T-helper 1 cell treated with Interleukin-12 subunit alpha and Interleukin-12 subunit beta and Interleukin-4 antibody, amounts not matched to agents 30 μg/mL and 1 μg/mL, for 36 hours (primary cell): Measurements from ENCODE around the gene EPS15.
"Not testable (repeated sequence)": the region's sequence is repeated elsewhere in the genome, so short reads cannot be mapped to it uniquely, and the experiment has no call there.

ENCODE experiments used
- H3K27ac Mint-ChIP-seq: one replicate; pipeline ENCODE4 v1.8.0; 2021; ENCODE audit warnings: mild to moderate bottlenecking, mixed read lengths
- H3K27me3 Mint-ChIP-seq: one replicate; pipeline ENCODE4 v1.8.0; 2021; ENCODE audit warnings: low read depth, mixed read lengths
- H3K36me3 Mint-ChIP-seq: one replicate; pipeline ENCODE4 v1.8.0; 2021; ENCODE audit warnings: low read depth, mixed read lengths
- H3K4me1 Mint-ChIP-seq: one replicate; pipeline ENCODE4 v1.8.0; 2021; ENCODE audit warnings: low read depth, mixed read lengths
- H3K4me3 Mint-ChIP-seq: one replicate; pipeline ENCODE4 v1.8.0; 2021; ENCODE audit warnings: mild to moderate bottlenecking, moderate library complexity, mixed read lengths
- H3K9me3 Mint-ChIP-seq: one replicate; pipeline ENCODE4 v1.8.0; 2021; ENCODE audit warnings: mixed read lengths

The EPS15 gene

DNA sequence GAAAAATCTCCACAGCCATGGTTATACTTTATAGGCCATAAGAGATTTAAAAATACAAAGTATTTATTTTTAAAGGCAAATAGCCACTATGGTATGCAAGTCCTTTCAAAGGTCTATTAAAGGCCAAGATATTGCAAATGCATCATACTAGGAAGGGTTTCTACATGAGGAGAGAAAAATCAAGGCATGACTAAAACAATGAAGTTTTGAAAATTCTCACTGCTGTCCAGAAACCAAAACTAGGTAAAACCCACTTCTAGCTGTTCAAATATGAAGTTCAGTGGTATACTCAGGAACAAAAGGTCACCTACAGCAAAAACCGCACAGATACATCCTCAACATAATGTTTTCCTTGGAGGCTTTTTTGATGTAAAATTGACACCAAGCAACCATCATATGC is 75.0 kb downstream of the EPS15 start:
- no peaks in the 10 kb centered on the region for H3K27me3 Mint-ChIP-seq
- peaks cover 14% of the 10 kb centered on the region for H3K4me1 Mint-ChIP-seq
- no peak overlapping the region for H3K27ac Mint-ChIP-seq

DNA sequence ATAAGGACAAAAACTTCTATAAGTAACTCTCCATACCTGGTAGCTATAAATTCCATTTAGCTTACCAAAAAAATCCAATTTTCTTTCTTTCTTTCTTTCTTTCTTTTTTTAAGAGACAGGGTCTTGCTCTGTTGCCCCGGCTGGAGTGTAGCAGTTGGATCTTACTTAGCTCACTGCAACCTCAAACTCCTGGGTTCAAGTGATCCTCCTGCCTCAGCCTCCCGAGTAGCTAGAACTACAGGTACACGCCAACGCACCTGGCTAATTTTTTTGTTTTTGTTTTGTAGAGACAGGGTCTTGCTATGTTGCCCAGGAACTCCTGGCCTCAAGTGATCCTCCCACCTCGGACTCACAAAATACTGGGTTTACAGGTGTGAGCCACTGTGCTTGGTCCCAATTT is 75.5 kb downstream of the EPS15 start:
- no peak overlapping the region for H3K4me3 Mint-ChIP-seq
- peaks cover 24% of the 10 kb centered on the region for H3K36me3 Mint-ChIP-seq
- no peak overlapping the region for H3K27ac Mint-ChIP-seq
- H3K27me3 Mint-ChIP-seq = no peaks in the 10 kb centered on the region
- H3K4me1 Mint-ChIP-seq = peaks cover 19% of the 10 kb centered on the region
- H3K9me3 Mint-ChIP-seq = no peaks in the 10 kb centered on the region

More for the DNA sequence above, 75.0 kb downstream of the EPS15 start:
- Mint-ChIP-seq H3K36me3 (peaks cover 21% of the 10 kb centered on the region), H3K9me3 (no peaks in the 10 kb centered on the region), H3K4me3 (no peak overlapping the region)

DNA sequence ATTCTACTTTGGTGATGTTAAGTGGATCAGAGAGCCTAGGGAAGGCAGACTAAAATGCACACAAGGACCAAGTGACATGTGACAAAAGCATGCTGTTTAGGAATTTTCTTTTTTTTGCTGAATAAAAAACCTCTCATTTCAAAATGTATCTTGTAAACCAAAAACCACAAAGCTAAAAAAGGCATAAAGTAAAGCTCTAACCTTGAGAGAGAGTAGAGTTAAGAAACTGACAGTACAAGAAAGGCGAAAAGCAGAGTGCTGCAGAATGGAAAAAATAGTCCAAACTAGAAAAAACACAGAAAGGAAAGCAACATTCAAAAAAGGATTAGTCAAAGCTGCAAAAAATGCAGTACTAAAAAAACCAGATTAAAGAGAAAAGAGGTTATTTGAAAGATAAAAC is 76.5 kb downstream of the EPS15 start:
- H3K4me3 Mint-ChIP-seq = no peak overlapping the region
- no peaks in the 10 kb centered on the region for H3K9me3 Mint-ChIP-seq
- H3K27ac Mint-ChIP-seq = no peak overlapping the region
- H3K36me3 Mint-ChIP-seq = peaks cover 20% of the 10 kb centered on the region
- H3K4me1 Mint-ChIP-seq = peaks cover 17% of the 10 kb centered on the region
- no peaks in the 10 kb centered on the region for H3K27me3 Mint-ChIP-seq

DNA sequence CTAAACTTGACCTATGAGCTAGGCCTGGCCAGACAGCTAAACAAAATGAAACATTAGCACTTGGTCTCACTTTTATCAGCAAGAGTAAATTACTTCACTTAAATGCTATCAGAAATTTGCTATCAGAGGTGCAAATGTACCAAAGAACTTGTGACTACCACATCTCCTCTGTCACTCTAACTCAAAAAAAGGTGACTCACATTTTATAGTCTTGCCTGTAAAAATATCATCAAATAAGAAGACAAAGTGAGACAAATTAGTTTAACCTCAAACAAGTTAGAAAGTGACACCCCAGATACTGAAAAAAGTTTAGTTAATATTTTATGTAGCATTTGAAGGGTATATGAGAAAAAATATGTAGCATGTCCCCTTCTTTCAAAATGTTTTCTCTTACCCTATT is 76.9 kb downstream of the EPS15 start:
- H3K9me3 Mint-ChIP-seq = no peaks in the 10 kb centered on the region
- no peak overlapping the region for H3K27ac Mint-ChIP-seq
- no peak overlapping the region for H3K4me3 Mint-ChIP-seq
- H3K27me3 Mint-ChIP-seq = no peaks in the 10 kb centered on the region
- peaks cover 15% of the 10 kb centered on the region for H3K36me3 Mint-ChIP-seq
- H3K4me1 Mint-ChIP-seq = peaks cover 15% of the 10 kb centered on the region

DNA sequence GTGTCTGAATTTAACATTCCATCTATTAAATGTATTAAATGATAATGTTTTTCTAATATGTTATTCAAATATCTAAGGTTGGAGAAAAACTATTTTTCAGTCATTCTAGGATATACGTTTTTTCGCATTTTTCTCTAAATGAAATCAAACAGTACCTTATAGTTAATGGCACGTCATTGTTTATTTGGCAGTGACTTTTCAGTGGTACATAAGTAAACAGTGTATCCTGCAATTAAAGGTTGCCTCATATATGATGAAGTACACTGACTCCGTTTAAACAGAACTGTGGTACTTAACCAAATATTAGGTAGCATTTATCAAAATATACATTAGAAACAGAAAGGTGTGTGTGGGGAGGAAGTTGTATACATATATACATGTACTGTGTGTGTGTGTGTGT is 79.2 kb downstream of the EPS15 start:
- H3K4me1 Mint-ChIP-seq = peaks cover 13% of the 10 kb centered on the region

DNA sequence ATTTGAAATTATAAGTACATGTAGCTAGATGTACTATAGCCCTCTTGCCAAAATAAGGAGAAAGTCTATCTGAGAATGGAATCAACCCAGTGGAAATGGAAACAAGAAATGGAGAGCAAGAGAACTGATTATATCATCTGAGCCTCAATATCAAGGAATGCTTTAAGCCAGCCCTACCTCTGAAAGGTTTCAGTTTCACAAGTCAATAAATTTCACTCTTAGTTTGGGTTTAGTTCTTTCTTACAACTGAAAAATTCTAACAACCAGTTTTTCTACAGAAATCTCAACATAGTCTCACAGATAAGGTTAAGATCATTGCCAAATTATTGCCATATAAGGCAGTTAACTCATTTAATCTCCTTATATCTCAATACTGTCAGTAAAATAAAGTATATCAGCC is 80.0 kb downstream of the EPS15 start:
- Mint-ChIP-seq H3K27ac (no peak overlapping the region), H3K27me3 (no peaks in the 10 kb centered on the region), H3K4me3 (no peak overlapping the region), H3K36me3 (peaks cover 21% of the 10 kb centered on the region), H3K9me3 (no peaks in the 10 kb centered on the region), H3K4me1 (peaks cover 17% of the 10 kb centered on the region)

More for the DNA sequence above, 79.2 kb downstream of the EPS15 start:
- H3K4me3 Mint-ChIP-seq = no peak overlapping the region
- H3K27ac Mint-ChIP-seq = no peak overlapping the region
- H3K9me3 Mint-ChIP-seq = no peaks in the 10 kb centered on the region
- peaks cover 20% of the 10 kb centered on the region for H3K36me3 Mint-ChIP-seq
- no peaks in the 10 kb centered on the region for H3K27me3 Mint-ChIP-seq

DNA sequence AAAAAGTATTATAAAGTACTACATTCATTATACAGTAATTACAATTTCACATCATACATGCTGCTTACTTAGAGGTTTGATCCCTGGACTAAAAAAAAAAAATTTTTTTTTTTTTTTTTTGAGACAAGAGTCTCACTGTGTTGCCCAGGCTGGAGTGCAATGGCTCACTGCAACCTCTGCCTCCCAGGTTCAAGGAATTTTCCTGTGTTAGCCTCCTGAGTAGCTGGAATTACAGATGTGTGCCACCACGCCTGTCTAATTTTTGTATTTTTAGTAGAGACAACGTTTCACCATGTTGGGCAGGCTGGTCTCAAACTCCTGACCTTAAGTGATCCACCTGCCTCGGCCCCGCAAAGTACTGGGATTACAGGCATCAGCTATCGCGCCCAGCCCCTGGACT is 81.7 kb downstream of the EPS15 start:
- not testable (repeated sequence) for H3K9me3 Mint-ChIP-seq, H3K27me3 Mint-ChIP-seq, H3K27ac Mint-ChIP-seq, H3K4me3 Mint-ChIP-seq
- Mint-ChIP-seq H3K4me1 (peaks cover 21% of the 10 kb centered on the region), H3K36me3 (peaks cover 25% of the 10 kb centered on the region)

DNA sequence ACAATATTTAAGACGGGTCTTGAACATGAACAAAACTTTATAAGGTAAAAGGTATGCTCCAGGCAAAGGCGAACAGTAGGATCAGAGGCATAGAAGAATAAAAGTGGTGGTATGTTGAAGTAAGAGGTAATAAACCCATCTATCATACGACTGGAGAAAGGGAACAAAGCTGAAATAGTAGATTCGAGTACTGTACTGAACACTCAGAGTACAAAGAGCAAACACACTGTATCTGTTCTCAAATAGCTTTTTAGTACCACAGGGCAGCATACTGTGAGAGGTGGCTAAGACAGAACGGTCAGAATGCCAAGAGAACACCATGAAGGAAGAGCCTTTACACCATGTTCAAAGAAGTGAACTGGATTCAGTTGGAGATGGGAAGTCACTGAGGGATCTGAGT is 83.2 kb downstream of the EPS15 start:
- H3K27me3 Mint-ChIP-seq = no peaks in the 10 kb centered on the region
- no peak overlapping the region for H3K4me3 Mint-ChIP-seq
- peaks cover 23% of the 10 kb centered on the region for H3K36me3 Mint-ChIP-seq
- H3K9me3 Mint-ChIP-seq = no peaks in the 10 kb centered on the region
- peaks cover 21% of the 10 kb centered on the region for H3K4me1 Mint-ChIP-seq
- H3K27ac Mint-ChIP-seq = no peak overlapping the region

DNA sequence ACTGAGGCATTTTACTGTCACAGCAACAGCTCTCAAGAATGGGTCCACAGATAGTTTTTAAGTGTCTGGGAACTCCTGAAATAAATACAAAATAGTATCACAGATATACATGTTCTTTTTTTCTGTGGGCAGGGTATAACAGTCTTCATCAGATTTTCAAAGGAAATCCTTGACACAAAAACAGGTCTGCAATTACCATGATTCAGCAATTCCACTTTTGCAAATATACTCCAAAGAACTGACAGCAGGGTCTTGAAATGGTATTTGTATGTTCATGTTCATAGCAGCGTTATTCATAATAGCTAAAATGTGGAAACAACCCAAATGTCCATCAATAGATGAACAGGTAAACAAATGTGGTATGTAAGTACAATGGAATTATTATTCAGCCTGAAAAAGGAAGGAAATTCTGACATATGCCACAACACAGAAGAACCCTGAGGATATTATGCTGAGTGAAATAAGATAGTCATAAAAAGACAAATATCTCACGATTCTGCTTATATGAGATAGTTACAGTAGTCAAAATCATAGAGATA is 85.0 kb downstream of the EPS15 start:
- Mint-ChIP-seq H3K27me3 (no peaks in the 10 kb centered on the region), H3K4me3 (no peak overlapping the region)

DNA sequence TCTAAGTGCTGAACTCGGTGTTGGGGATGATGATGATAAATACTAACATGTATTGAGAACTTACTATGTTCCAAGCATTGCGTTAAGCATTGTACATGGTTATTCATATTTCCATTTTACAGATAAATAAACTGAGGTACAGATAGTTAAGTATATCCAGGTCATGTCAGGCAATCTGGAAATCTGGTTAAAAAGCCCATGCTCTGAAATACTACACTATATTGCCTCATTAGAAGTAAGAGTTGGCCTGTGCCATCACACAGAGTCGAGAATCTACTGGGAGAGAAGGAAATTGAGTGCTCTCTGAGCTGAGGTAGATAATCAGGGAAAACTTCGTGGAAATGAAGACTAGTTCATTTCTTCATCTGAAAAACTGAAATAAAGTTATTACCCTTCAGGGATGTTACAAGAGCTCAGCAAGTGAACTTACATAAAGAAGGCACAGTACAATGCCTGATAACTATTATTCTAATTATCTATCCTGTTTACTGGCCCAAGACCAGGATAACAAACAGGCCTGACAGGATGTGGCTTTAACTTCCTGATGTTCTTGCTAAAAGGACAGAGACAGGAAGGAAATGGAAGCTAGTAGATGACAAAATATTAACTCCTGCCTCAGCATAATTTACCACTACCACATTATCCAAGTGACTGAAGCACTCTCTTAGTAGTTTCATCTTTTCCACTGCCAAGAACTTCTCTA is 85.6 kb downstream of the EPS15 start:
- Mint-ChIP-seq H3K36me3 (peaks cover 24% of the 10 kb centered on the region), H3K4me1 (peaks cover 20% of the 10 kb centered on the region), H3K27ac (peak overlapping the region; percentile 4), H3K4me3 (no peak overlapping the region), H3K27me3 (no peaks in the 10 kb centered on the region), H3K9me3 (no peaks in the 10 kb centered on the region)

More for the DNA sequence above, 85.0 kb downstream of the EPS15 start:
- Mint-ChIP-seq H3K27ac (peak overlapping the region; percentile 4), H3K36me3 (peaks cover 26% of the 10 kb centered on the region), H3K4me1 (peaks cover 24% of the 10 kb centered on the region), H3K9me3 (no peaks in the 10 kb centered on the region)

DNA sequence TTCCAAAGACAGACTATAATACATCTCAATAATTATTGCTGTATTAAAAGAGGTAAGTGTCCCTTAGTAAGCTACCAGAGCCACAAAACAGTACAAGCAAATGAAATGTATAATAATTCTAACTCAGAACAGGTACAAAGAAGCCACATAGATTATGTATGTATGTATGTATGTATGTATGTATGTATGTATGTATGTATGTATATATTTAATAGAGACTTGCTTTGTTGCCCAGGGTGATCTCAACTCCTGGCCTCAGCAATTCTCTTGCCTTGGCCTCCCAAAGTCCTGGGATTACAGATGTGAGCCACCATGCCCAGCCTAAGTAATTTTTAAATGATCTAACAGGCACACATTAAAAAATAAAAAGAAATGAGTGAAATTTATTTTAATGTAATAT is 86.9 kb downstream of the EPS15 start:
- no peak overlapping the region for H3K4me3 Mint-ChIP-seq
- no peaks in the 10 kb centered on the region for H3K9me3 Mint-ChIP-seq
- peaks cover 20% of the 10 kb centered on the region for H3K4me1 Mint-ChIP-seq
- no peak overlapping the region for H3K27ac Mint-ChIP-seq
- H3K27me3 Mint-ChIP-seq = no peaks in the 10 kb centered on the region
- peaks cover 34% of the 10 kb centered on the region for H3K36me3 Mint-ChIP-seq

DNA sequence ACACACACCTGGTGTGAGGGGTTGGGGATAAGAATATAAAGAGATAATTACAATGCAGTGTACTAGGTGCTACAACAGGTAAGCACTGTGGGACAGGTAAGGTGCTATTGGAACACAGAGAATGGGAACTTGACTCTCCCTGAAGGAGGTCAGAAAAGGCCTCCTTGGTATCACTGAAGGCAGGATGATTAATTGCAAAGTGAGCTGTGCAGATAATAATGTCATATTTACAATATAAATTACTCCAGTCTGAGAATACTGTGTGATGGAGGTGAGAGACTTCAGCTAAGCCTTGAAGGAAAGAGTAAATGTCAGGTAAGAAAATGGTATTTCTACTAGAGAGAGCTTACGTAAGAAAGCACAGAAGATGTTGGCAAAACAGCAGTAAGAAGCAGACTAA is 91.6 kb downstream of the EPS15 start:
- H3K4me1 Mint-ChIP-seq = peaks cover 10% of the 10 kb centered on the region
- no peaks in the 10 kb centered on the region for H3K27me3 Mint-ChIP-seq
- peaks cover 34% of the 10 kb centered on the region for H3K36me3 Mint-ChIP-seq
- H3K27ac Mint-ChIP-seq = no peak overlapping the region
- H3K9me3 Mint-ChIP-seq = no peaks in the 10 kb centered on the region
- H3K4me3 Mint-ChIP-seq = no peak overlapping the region

DNA sequence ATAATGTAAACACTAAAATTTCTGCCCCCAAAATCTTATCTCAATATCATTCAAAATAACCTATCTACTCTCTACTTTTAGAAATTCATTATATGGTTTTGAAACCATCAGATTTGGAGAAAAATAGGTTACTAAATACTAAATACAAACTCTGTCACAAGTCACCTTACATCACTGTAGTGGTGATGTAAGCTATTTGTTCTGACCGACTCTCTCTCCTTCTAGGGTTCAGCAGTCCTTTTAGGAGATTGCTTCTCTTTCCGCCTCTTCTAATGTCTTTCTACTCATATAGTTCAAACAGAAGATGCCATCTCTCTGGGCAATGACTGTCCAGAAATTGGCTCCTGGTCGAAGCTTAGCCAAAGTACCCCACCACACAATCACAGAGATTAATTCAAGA is 93.1 kb downstream of the EPS15 start:
- H3K27ac Mint-ChIP-seq = no peak overlapping the region
- H3K4me1 Mint-ChIP-seq = peaks cover 10% of the 10 kb centered on the region
- no peaks in the 10 kb centered on the region for H3K27me3 Mint-ChIP-seq
- peaks cover 40% of the 10 kb centered on the region for H3K36me3 Mint-ChIP-seq
- no peak overlapping the region for H3K4me3 Mint-ChIP-seq
- H3K9me3 Mint-ChIP-seq = no peaks in the 10 kb centered on the region

DNA sequence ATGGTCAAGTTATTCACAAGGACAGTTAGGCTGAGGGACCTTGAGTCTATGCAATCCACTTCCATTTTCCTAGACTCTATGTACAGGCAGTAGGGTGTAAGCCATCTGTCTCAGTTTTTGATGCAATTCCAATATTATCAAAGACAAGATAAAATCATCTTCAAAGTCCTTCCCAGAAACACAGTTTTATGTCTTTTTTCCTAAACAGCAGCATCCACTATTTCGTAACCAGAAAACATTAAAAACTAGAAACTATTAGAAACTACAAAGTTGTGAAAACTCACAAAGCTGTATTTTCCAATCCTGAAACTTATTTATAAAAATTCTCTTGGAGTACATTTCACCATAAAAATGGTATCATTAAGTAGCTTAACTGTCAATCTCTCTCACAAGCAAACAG is 93.8 kb downstream of the EPS15 start:
- H3K9me3 Mint-ChIP-seq = no peaks in the 10 kb centered on the region
- H3K27me3 Mint-ChIP-seq = no peaks in the 10 kb centered on the region
- H3K4me3 Mint-ChIP-seq = no peak overlapping the region
- H3K27ac Mint-ChIP-seq = no peak overlapping the region
- peaks cover 10% of the 10 kb centered on the region for H3K4me1 Mint-ChIP-seq
- H3K36me3 Mint-ChIP-seq = peaks cover 46% of the 10 kb centered on the region

DNA sequence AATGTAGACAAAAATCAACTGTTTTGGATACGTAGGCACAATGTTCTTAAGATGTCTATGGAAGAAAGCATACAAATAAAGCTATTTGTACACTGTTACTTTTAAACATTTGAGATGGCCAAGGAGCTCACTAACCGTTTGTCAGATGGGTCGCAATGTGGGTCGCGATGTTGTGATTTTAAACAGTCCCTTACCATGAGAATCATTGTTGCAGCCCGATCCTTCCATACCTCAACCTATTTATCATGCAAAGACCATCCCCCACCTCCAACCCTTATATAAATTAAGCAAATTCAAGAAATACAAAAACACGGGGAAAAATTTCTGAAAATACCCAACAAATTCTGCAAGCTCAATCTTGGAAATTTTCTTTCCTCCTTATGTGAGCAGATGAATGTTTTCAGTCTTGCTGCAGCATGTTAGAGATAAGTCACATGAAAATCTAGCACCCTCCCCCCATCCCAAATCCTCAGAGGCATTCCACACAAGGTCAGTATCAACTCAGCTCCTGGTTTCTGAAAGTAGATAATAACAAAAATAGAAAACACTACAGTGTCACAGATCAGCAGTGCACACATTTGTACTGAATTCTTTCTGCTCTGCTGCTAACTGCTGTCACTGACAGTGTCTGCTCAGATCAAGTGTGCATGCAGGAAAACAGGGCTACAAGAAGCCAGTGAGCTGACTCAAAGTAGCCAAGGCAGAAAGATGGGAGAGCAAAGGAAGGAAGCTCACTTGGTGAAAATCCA is 95.8 kb downstream of the EPS15 start:
- Mint-ChIP-seq H3K27me3 (no peaks in the 10 kb centered on the region), H3K36me3 (peaks cover 47% of the 10 kb centered on the region), H3K27ac (no peak overlapping the region), H3K4me3 (no peak overlapping the region), H3K9me3 (no peaks in the 10 kb centered on the region), H3K4me1 (peaks cover 4% of the 10 kb centered on the region)
